HG03025 (cell line): ENCODE measurements around the gene PRRX1.

ENCODE experiments used
- ATAC-seq: cut with Tn5 transposase; IDR thresholded peaks from one replicate; pipeline ENCODE4 v1.9.1; 2021; ENCODE audit warnings: mild to moderate bottlenecking, moderate library complexity; ENCODE audit not compliant: unreplicated experiment, low FRiP score

The PRRX1 gene

GRCh38 chr1:170686291-170686690 is 22.4 kb downstream of the PRRX1 start:
- ATAC-seq = no peak

GRCh38 chr1:170687621-170688020 is 23.7 kb downstream of the PRRX1 start:
- ATAC-seq = no peak

- no peak for ATAC-seq
Measured at GRCh38 chr1:170691258-170691657, 27.3 kb downstream of the PRRX1 start.

GRCh38 chr1:170692866-170693575 is 29.1 kb downstream of the PRRX1 start:
- ATAC-seq = no peak

- ATAC-seq = no peak
Measured at GRCh38 chr1:170694172-170694926, 30.4 kb downstream of the PRRX1 start.

GRCh38 chr1:170695955-170696590 is 32.1 kb downstream of the PRRX1 start:
- ATAC-seq = no peak

- ATAC-seq = no peak
Measured at GRCh38 chr1:170696591-170697290, 32.8 kb downstream of the PRRX1 start.

- no peak for ATAC-seq
Measured at GRCh38 chr1:170697316-170697715, 33.4 kb downstream of the PRRX1 start.

- ATAC-seq = no peak
Measured at GRCh38 chr1:170698301-170699275, 34.7 kb downstream of the PRRX1 start.

- no peak for ATAC-seq
Measured at GRCh38 chr1:170699696-170700095, 35.8 kb downstream of the PRRX1 start.

GRCh38 chr1:170700842-170701615 is 37.1 kb downstream of the PRRX1 start:
- ATAC-seq = no peak

- no peak for ATAC-seq
Measured at GRCh38 chr1:170701962-170702361, 38.0 kb downstream of the PRRX1 start.

GRCh38 chr1:170703591-170703990 is 39.7 kb downstream of the PRRX1 start:
- ATAC-seq = no peak

GRCh38 chr1:170704256-170704655 is 40.3 kb downstream of the PRRX1 start:
- ATAC-seq = no peak

- no peak for ATAC-seq
Measured at GRCh38 chr1:170705981-170706380, 42.0 kb downstream of the PRRX1 start.

GRCh38 chr1:170707117-170707516 is 43.2 kb downstream of the PRRX1 start:
- ATAC-seq = no peak

GRCh38 chr1:170707959-170708655 is 44.2 kb downstream of the PRRX1 start:
- ATAC-seq = no peak

GRCh38 chr1:170711682-170712081 is 47.8 kb downstream of the PRRX1 start:
- ATAC-seq = no peak
